ENCODE results near the gene REXO4.
A peak's percentile ranks its signal among the peaks of the same experiment; 100 is the strongest.
"Not testable (repeated sequence)": the region's sequence is repeated elsewhere in the genome, so short reads cannot be mapped to it uniquely, and the experiment has no call there.

Gene REXO4, protein sequence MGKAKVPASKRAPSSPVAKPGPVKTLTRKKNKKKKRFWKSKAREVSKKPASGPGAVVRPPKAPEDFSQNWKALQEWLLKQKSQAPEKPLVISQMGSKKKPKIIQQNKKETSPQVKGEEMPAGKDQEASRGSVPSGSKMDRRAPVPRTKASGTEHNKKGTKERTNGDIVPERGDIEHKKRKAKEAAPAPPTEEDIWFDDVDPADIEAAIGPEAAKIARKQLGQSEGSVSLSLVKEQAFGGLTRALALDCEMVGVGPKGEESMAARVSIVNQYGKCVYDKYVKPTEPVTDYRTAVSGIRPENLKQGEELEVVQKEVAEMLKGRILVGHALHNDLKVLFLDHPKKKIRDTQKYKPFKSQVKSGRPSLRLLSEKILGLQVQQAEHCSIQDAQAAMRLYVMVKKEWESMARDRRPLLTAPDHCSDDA

DNA sequence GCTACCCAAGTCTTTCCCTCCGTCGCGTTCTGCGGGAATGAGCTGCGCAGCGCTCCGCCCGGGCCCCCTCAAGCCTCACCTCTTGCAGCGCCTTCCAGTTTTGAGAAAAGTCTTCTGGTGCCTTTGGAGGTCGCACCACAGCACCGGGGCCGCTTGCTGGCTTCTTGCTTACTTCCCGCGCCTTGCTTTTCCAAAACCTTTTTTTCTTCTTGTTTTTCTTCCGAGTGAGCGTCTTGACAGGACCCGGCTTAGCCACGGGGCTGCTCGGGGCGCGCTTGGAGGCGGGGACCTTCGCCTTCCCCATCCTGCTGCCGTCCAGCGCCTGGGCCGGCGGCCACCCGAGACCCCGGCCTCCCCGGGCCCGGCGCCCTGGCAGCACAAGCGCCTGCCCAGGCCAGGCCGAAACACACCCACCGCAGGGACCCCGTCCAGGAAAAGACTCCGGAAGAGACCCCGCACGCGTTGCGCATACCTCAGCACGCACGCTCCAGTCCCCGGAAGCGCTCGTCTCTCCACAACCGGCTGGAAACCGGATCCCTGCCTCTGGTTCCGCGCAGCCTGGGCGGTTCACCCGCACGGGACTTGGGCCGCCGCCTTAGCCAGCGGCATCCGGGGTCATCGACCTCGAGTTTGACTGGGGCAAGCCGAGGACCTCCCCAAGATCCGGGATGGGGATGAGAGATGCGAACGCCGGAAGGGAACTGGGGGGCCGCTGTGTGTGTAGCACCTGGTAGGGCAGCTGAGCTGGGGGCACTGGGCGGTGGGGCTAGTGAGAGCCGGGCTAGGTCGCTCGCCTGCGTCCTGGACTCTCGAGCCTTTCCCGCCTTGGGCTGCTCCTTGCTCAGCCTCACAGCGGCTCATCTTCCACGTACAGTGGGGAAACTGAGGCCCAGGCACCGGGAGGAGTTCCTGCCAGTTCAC is at the start of gene REXO4:
Gene REXO4 (minus strand): TSS at position 470 of the 921 bp plus-strand sequence. CDS start 166 bp downstream, at position 304.
- peak; percentile 81 for DNase-seq

DNA sequence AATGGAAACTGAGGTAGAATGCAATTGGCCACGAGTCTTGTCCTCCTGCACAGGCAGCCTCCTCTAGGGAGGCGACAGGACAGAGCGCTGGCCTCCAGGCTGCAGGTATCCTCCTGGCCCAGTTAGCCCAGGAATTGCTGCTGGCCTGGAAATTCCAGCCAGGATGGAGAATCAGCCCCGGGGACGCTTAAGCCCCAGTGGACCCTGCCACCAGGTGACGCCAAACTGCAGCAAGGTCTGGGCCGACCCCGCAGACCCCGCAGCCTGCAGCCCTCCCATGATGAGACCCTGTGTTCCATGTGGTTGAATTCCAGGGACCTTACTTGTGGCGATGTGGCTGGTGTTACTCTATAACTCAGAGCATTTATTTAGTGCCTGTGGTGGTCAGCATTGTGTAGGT is 49.3 kb upstream of the REXO4 start:
- DNase-seq: no peak

DNA sequence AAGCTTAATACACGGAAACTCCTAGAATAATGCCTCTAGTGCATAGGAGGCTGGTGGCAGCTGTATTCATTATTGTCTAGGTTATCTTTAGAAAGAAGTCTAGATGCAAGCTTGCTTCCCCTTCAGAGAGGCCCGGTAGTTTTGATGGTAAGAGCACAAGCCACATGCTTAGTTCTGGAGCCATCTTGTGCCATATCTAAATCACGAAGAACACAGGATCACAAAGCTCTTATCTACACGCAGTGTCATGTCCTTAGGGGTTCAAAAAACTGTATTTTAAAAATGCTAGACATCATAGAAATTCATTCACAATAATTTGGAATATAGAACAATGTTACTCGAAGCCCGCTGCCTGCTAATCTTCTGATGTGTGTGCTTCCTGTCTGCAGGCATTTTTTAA is 48.2 kb upstream of the REXO4 start:
- no peak for DNase-seq

DNA sequence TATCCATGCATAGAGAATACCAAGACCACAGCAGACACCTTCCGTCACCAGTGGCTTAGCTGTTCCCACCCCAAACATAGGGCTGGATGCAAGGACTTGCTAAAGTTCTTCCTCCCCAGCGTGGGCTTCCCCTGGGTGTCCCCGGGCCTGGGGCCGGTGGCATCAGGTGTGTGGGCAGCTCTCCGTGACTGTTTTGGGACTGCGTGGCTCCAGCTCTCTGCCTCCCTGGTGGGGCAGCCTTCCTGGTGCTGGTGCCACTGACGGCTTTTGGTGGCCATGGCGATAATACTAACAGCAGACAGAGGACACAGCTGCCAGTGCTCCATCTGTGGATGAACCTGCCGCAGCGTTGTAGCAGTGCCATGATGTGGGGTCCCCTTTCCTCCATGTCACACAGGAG is 46.8 kb upstream of the REXO4 start:
- DNase-seq: no peak

DNA sequence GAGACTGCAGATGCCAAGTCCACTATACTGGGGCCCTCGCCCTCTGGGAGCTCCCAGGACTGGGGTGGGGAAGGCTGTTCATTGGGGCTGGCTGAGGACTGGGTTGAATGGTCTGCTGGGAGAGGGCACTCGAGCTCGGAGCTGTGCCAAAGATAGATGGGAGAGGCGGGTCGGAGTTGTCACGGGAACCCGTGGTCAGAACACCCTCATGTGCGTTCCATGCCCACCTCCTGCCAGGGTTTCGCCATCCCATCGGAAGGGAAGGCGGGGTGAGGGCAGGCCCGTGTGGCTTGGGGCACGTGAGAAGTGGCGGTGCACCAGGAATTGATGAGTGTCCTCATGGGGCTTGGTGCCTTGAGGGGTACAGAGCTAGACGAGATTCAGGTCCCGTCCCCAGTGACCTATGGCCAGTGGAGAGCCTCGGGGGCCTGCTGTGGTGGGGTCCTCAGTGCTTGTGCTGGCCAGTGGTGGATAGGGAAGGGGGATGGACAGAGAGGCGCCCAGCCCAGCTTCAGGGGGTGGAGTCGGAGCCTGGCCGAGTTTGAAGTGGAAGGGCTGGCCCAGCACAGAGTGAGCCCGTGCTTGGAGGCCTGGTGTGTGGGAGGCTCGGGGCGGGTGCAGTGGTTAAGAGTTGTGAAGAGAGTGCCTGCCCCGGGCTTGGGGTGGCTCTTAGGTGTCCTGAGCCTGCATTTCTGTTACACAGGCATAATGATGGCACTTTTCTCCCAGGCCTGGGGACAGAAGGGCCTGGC is 46.2 kb upstream of the REXO4 start:
- no peak for DNase-seq

DNA sequence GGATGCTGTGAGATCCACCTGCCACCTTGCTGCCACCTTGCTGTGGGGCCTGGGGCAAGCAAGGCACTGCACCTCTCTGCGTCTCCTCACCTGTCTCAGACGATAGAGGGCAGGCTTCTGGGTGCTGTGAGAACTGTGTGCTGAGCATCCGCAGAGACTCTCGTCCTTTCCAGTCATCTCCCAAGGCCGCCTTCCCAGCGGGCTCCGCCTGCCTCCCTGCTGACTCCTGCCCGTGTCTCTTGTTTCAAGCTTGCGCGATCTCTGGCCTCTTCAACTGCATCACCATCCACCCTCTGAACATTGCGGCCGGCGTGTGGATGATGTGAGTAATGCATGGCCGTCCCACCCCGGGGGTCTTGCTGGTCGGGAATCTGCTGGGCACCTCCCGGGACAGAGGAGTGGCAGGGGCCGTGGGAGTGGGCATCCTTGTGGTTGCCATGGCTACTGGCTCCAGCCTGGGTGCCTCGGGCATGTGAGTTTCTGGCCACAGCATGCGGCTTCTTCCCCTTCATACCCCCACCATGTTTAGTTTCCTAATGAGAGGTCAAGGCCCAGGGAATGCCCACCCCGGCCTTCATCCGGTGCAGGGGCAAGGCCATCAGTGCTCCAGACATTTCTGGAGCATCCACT is 45.5 kb upstream of the REXO4 start:
- DNase-seq: no peak

DNA sequence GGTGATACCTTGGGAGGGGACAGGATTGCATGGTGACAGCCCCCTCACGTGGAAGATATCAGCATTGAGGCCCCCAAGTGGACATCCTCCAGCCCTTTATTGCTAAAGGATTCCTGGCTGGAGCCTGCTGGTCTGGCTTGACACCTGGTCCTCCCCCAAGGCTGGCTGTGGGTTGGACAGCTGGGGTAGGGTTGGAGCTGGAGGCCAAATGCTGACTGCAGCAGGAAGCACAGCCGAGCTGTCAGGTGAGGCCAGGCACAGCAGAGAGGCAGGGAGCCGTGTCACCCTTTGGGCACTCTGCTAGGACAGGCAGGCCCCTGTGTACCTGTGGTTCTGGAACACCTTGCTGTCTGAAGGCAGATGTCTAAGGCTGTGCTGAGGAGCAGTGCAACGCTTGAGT is 44.2 kb upstream of the REXO4 start:
- DNase-seq: no peak

DNA sequence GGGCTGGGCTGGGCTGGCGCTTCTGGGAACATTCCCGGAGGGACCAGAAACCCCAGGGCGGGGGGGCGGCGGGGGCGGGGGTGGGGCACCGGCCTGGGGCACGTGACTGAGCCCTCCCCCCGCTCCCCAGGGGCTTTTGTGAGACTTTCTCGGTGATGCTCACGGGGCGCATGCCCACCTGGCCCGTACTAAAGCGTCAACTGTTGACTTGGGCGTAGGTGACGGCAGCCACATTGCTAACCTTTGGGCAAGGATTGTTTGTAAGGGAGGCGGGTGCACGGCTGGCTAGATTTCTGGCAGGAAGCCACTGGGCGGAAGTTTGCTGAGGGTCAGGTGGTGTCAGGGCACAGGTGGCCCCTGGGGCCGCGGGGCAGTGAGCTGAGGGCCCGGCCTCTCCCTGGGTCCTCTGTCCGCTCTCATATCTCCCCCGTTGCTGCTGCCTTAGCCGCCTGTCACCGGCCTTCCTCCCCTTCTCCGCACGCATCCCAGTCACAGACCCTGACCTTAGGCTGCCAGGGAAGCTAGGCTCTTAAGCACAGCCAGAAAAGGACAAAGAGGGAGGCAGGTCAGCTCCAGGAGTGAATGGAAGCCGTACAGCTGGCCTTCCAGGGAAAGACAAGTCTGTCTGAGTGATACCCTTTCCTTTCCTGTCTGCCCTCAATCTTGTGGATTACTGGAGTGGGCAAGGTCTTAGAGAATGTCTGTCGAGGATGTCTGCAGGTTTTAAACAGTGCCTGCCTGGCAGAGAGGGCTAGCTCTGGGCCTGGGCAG is 42.8 kb upstream of the REXO4 start:
- peak; percentile 57 for DNase-seq

DNA sequence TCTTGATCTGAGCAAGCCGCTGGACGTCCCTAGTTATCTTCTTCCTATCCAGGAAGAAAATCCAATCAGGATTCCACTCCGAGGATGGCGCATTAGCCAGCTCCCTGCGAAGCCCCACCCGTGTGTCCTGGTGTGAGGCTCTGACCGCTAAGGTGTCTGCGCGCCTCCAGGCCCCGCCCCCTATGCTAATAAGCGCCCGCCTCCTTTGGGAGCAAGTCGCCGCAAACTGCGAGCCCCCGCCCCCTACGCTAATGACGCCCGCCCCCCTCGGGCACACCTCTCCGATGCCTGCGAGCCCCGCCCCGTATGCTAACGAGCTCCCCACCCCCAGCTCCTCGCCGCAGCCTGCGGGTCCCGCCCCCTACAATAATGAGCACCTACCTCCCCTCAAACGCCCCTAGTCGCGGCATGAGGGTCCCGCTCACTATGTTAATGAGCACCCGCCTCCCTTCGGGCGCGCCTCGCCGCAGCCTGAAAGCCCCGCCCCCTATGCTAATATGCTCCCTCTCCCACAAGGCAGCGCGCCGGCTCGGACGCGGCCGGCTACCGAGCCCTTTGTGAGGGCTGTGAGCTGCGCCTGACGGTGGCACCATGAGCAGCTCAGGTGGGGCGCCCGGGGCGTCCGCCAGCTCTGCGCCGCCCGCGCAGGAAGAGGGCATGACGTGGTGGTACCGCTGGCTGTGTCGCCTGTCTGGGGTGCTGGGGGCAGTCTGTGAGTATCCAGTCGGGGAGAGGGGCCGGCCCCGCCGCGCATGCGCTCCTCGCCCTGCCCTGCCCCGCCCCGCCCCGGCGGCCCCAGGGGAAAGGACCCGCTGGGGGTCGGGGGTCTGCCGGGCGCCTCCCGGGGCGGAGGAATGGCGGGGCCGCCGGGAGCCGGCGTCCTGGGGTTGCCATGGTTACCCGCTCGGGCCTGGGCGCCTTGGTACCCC is 41.9 kb upstream of the REXO4 start, which contains the start of gene CACFD1:
Gene CACFD1 (plus strand): TSS at position 503 of the 929 bp plus-strand sequence. CDS start 89 bp downstream, at position 592.
- DNase-seq: peak; percentile 99

DNA sequence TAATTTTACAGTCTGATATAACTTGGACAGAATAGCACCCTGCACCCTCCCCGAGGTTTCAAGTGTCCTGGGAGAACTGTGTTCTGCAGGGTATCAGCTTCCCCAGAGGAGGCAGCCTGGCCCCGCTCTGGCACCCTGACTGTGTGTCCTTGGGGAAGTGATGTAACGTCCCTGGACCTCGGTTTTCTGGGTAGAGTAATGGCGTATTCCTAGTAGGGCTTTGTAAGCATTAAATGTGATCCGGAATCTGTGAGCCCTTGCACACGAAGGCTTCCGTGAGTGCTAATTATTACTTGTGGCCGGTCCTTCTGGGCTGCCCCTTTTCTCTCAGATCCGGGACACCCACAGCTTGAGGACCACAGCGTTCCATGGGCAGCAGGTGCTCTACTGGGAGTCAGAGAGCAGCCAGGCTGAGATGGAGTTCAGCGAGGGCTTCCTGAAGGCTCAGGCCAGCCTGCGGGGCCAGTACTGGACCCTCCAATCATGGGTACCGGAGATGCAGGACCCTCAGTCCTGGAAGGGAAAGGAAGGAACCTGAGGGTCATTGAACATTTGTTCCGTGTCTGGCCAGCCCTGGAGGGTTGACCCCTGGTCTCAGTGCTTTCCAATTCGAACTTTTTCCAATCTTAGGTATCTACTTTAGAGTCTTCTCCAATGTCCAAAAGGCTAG is 41.0 kb upstream of the REXO4 start:
- DNase-seq: no peak

DNA sequence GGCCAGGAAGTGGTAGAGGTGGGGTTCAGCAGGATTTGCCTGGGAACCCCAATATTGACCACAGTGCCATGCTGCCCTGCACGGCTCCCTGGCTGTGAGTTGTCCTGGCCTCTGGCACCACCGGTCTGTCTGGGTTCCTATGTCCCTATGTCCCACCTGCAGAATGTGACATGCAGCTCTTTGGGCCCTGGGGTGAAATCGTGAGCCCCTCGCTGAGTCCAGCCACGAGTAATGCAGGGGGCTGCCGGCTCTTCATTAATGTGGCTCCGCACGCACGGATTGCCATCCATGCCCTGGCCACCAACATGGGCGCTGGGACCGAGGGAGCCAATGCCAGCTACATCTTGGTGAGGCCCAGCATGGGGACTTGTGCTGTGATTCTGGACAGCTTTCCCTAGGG is 39.9 kb upstream of the REXO4 start:
- DNase-seq: no peak

DNA sequence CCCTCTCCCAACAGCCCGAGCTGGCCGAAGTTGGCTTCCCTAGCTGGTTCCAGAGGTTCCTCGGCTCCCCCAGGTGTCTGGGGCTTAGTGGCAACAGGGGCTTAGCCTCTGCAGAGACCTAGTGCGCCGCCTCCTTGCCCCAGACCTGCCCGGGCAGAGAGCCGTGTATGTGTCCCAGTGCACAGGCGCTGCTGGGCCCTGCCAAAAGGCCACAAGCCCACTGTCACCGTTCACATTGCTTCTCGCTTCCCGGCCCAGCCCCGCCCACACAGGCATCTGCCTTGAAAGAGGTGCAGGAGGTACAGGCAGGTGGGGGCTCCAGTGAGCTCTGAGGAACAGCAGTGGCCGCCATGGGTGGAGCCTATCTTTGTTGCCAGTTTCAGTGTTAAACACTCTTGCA is 39.4 kb upstream of the REXO4 start:
- no peak for DNase-seq

DNA sequence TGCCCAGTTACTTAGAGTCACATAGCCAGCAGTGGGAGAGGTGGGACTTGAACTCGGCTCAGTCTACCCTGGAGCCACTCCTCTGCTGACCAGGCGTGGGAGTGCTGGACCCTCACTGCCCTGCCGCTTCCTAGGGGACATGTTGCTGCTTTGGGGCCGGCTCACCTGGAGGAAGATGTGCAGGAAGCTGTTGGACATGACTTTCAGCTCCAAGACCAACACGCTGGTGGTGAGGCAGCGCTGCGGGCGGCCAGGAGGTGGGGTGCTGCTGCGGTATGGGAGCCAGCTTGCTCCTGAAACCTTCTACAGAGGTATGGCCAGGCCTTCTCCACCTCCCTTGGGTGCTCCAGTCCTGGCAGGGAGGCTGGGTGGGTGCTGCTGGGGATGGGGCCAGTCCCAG is 38.6 kb upstream of the REXO4 start:
- DNase-seq: no peak

DNA sequence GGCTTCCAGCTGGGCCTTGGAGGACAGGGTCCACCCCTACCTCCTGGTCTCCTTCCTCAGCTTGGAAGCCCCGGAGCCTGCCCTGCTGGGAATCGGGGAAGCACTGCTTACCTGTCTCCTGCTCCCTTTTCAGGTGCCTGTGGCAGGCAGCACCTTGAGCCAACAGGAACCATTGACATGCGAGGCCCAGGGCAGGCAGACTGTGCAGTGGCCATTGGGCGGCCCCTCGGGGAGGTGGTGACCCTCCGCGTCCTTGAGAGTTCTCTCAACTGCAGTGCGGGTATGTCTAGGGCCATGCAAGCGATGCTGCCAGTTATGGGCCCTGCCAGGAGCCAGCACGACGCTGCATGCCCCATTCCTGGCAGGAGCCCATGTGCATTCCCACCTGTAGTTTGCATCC is 38.1 kb upstream of the REXO4 start:
- DNase-seq: no peak

DNA sequence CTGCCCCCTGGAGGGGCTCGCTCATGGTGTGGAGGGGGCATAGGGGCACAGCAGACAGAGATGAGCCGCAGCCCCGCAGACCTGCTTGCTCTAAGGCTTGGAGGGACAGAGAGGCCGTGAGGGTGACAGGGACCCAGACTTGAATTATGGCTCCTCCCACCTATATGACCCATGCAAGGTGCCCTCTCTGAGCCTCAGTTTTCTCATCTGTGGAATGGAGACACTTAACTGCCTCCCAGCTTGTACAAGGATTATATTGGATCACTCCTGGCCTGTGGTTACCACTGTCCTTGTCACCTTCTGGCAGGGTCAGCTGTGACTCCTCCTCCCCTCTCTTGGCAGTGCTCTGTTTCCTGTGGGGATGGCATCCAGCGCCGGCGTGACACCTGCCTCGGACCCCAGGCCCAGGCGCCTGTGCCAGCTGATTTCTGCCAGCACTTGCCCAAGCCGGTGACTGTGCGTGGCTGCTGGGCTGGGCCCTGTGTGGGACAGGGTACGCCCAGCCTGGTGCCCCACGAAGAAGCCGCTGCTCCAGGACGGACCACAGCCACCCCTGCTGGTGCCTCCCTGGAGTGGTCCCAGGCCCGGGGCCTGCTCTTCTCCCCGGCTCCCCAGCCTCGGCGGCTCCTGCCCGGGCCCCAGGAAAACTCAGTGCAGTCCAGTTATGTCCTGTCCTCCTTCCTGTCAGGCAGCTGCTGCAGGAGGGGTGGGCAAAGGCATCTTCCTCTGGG is 37.3 kb upstream of the REXO4 start:
- DNase-seq: no peak

DNA sequence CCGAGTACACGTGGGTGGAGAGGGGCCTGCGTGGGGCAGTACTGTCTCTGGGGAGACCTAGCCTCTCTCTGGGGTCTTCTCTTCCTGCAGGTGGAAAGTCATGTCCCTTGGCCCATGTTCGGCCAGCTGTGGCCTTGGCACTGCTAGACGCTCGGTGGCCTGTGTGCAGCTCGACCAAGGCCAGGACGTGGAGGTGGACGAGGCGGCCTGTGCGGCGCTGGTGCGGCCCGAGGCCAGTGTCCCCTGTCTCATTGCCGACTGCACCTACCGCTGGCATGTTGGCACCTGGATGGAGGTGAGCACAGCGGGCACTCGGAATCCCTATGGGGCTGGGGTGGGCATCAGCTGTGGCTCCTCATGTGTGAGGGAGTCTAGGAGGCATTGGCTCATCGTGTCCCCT is 36.5 kb upstream of the REXO4 start:
- no peak for DNase-seq

DNA sequence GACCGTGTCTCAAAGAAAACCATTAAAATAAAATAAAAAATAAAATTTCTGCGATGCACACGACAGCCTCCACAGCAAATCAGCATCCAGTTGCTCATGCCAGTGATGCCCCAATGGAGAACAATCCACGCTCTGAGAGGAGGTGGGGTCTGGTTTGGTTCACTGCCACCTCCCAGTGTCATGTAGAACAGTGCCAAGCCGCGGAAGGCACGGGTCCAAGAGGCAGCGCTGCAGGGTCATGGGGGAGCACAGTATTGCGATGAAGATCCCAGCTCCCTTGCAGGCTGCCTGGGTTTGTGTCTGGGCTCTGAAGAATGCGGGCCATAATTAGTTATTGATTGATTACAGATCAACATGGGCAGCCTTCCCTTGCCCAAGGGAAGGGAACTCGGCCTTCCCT is 35.8 kb upstream of the REXO4 start:
- DNase-seq: no peak

DNA sequence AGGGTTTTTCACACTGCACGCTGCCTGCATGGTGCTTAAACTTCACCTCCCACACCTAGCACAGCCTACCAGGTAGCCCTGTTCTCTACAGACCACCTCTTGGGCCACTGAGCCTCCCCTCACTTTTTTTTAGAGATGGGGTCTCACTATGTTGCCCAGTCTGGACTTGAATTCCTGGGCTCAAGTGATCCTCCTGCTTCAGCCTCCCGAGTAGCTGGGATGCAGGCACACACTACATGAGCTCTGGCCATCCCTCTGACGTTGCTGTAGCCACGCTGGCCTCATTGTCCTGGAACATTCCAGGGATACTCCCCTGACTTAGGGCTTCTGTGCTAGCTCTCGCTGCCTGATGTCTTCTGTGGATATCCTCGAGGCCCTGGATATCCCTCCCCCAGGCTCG is 34.8 kb upstream of the REXO4 start:
- no peak for DNase-seq

DNA sequence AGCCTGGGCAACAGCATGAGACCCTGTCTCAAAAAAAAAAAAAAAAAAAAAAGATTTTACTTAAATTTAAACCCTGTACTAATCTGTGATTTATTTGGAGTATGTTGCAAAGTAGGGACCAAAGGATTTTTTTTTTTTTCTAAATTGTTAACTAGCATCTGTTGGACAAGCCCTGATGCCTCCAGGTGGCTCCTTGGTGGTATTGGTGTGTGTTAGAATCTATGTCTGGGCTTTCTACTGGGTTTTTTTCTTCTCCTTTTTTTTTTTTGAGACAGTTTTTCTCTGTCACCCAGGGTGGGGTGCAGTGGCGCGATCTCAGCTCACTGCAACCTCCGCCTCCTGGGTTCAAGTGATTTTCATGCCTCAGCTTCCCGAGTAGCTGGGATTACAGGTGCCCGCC is 34.1 kb upstream of the REXO4 start:
- not testable (repeated sequence) for DNase-seq

All from NCI-H1092 (cell line).